Measurements from ENCODE around the gene A2ML1.
"Not testable (repeated sequence)": the region's sequence is repeated elsewhere in the genome, so short reads cannot be mapped to it uniquely, and the experiment has no call there.

Gene A2ML1

DNA sequence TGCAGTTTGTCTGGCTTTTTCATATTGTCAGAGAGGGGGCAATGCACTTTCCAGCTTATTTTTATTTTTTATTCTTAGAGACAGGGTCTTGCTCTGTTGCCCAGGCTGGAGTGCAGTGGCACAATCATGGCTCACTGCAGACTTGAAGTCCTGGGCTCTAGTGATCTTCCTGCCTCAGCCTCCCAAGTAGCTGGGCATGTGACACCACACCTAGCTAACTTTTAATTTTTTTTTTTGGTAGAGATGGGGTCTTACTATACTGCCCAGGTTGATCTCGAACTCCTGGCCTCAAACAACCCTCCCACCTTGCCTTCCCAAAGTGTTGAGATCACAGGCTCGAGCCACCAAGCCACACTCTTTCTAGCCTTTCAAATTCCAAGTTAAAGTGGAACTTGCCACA lies 3.9 kb upstream of the A2ML1 start:
- DNase-seq, result no peak

DNA sequence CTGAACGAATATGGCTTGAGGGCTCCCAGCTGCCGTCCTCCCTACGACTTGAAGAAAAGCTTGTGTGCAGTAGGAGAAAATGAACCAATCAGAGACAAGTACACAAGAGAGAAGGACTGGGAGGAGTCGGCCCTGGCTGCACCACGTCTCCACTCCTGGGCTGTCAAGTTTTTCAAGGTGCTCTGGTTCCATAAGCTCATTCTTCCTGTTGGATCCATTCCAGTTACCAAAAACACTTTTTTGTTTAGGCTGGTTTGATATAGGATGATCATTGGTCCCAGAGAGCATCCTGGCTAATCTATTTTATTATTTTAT lies 2.8 kb upstream of the A2ML1 start:
- DNase-seq, result no peak

DNA sequence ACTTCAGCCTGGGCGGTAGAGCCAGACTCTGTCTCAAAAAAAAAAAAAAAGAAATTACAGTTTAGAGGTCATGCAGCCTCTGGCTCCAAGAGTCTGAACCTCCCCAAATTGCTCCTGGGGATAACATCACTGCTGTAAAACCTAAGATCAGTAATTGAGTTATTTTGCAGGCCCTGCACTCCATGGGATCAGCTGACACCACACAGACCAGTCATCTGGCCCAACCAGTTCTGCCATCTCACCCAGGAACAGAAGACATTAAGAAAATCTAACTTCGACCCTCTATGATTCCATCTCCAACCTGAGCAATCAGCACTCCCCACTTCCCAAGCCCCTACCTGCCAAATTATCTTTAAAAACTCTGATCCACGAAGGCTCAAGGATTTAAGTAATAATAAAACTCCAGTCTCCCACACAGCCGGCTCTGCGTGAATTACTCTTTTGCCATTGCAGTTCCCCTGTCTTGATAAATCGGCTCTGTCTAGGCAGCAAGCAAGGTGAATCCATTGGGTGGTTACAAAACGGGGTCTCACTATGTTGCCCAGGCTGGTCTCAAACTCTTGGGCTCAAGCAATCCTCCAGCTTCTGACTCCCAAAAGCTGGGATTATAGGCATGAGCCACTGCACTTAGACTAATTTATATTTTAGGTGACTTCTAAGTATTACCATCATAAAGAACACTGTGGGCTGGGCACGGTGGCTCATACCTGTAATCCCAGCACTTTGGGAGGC lies 1.6 kb upstream of the A2ML1 start:
- not testable (repeated sequence) for DNase-seq

DNA sequence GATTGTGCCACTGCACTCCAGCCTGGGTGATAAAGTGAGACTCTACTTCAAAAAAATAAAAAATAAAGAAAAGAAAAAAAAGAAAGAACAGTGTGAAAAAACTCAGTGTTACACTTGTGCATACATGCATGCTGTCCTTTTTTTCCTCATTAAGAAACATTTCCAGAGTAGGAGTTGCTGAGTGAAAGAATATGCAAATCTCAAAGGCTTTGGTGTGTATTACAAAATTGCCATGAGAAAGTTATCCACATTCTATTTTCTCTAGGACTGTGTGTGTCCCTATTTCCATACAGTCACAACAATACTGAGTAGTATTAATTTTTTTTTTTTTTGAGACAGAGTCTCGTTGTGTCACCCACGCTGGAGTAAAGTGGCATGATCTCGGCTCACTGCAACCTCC lies 830 bp upstream of the A2ML1 start:
- no peak for DNase-seq

DNA sequence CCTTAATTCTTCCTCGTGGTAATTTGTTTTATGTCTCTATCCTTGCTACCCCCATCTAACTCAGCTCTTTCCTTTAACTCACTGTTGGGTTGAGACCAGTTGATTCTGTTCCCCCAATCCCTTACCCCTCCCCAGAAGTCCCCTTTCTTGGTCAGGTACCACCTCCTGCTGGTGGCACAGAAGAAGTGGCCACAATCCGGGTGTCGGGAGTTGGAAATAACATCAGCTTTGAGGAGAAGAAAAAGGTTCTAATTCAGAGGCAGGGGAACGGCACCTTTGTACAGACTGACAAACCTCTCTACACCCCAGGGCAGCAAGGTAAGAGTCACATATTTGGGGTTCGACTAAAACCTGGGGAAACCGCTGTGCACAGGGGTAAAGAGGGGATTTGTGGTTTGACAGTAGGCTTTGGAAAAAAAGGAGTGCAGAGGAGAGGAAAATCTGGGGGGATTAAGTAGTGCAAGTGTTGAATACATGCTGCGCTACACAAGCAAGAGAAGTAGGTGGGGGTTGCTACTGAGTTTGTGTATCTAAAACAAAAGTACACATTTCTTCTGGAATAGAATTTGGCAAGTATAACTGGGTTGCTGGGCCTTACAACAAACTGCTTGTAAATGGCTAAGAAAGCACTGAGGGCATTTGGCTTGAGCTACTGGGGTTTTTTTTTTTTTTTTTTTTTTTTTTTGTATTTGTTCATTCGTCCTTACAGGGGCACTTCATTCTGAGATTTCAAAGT lies 1.3 kb downstream of the A2ML1 start:
- no peak for DNase-seq

DNA sequence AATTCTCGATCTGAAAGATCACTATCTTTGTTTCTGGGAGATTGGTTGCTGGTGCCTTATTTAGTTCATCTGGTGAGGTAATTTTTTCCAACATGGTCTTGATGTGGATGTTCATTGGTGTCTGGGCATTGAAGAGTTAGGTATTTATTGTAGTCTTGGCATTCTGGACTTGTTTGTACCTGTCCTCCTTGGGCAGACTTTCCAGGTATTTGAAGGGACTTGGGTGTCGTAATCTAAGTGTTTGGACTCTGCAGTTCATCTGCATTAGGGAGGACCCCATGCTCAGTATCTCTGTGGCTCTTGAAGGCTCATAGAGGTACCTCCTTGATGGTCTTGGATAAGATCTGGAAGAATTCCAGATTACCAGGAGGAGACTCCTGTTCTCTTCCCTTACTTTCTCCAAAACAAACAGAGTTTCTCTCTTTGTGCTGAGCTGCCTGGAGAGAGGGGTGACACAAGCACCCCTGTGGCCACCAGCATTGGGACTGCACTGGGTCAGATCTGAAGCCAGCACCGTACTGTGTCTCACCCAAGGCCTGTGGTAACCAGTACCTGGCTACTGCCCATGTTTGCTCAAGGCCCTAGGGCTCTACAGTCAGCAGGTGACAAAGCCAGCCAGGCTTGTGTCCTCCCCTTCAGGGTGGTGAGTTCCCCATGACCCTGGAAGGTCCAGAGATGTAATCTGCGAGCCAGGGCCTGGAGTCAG lies 5.3 kb downstream of the A2ML1 start:
- DNase-seq, result no peak

DNA sequence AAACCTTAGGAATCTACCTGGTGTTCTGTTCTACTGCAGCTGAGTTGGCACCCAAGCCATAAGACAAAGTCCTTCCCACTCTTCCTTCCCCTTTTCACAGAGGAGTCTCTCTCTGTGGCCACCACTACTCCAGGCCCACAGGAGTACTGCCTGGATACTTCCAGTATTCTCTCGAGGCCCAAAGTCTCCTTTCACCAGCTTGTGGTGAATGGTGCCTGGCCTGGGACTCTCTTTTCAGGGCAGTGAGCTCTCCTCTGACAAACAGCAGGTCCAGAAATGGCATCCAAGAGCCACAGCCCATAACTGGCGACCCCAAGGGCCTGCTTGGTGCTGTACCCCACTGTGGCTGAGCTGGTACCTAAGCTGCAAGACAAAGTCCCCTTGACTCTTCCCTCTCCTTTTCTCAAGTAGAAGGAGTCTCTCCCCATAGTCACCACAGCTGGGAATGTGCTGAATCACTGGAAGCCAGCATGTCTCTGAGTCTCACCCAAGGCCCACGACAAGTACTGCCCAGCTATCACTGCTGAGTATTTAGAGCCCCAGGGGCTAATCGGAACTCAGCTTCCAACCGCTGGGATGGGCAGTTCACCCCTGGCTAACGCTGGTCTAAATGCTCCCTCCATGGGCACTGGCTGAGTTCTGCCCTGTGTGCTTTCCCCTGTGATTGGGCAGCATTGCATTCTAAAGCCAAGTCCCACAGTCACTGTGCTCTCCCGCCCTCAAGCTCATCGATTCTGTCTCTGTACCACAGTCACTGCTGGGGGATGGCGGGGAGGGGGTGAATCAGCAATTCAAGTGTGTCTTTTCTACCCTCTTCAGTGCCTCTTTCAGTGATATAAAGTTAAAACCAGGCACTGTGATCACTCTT lies 6.1 kb downstream of the A2ML1 start:
- DNase-seq, result no peak

DNA sequence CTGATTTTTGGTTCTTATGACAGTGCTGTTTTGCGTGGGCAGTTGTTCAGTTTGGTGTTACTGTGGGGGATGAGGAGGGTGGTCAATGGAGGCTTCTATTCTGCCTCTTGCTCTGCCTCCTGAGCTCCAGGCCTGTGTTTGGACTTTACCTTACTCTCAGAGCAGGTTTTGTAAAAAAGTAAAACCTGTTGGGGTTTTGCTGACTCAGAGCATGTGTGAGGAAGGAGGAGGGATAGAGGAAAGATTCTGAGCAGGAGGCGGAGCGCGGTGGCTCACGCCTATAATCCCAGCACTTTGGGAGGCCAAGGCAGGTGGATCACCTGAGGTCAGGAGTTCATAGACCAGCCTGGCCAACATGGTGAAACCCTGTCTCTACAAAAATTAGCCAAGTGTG lies 6.7 kb downstream of the A2ML1 start:
- no peak for DNase-seq

DNA sequence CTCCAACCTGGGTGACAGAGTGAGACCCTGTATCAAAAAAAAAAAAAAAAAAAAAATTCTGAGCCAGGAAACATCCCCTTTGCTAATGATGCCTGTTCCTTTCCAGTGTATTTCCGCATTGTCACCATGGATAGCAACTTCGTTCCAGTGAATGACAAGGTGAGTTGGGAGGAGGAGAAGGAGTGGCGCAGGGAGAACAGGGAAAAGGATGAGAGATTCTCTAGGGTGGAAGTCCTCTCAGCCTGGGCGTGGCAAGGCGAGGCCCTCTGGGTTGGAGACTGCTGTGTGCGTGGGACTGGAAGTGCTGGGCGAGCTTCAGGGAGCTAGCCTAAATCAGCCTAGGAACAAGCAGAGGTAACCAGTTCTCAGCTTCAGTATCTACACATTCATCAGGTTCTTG lies 7.2 kb downstream of the A2ML1 start:
- DNase-seq, result no peak

DNA sequence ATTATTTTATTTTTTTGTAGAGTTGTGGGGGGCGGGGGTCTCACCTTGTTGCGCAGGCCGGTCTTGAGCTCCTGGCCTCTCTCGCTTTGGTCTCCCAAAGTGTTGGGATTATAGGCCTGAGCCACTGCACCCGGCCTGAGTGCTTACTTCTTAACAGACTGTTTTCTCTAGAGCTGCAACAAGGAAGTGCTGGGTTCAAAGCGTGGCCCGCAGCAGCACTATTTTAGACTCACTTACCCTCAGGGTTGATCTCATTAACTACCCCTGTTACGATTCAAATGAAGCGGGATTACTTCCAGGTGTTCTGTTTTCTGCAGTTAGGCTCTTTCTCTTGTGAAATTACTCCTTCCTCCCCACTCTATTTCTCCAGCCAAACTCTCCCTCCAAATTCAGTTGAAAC lies 8.7 kb downstream of the A2ML1 start:
- no peak for DNase-seq

DNA sequence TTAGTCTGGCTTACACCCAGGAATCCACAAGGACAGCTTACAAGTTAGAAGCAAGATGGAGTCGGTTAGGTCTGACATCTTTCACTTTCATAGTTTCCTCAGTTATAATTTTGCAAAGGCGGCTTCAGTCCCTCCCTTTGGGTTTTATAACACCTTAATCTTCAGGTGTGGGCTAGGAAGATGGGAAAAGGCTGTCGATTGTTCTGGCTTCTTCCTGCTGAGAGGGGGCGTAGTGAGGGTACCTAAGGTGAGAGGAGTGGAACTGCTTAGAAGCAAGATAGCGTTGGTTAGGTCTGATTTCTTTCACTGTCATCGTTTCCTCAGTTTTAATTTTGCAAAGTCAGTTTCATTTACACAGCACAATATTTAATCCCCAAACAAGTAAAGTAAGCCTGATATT lies 10.1 kb downstream of the A2ML1 start:
- no peak for DNase-seq

DNA sequence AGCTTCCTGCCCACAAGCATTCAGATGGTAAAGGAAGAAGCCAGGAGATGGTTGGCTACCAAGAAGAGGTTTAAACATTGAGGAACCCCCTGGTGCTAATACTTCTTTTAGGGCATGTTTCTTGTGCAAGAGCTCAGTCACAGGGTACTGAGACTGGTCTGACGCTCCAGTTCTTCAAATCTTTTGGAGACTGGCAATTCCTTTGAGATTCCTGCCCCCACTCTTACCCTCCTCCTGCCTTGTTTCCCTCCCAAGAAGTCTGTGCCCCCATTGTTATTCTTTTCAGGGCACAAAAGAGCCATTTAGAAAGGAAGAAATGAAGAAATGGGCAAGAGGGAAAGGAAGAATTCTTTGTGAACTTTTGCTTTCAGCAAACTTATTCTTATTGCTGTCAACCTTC lies 11.8 kb downstream of the A2ML1 start:
- no peak for DNase-seq

DNA sequence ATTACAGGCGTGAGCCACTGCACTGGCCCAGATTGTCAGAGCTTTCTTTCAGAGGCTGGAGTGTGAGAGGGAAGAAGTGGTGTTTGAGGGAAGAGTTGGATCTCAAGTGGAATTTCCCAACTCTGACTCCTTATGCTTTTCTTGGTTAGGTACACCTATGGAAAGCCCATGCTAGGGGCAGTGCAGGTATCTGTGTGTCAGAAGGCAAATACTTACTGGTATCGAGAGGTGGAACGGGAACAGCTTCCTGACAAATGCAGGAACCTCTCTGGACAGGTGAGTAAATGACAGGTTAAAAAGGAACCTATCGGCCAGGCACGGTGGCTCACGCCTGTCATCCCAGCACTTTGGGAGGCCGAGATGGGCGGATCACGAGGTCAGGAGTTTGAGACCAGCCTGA lies 14.9 kb downstream of the A2ML1 start:
- DNase-seq, result no peak

DNA sequence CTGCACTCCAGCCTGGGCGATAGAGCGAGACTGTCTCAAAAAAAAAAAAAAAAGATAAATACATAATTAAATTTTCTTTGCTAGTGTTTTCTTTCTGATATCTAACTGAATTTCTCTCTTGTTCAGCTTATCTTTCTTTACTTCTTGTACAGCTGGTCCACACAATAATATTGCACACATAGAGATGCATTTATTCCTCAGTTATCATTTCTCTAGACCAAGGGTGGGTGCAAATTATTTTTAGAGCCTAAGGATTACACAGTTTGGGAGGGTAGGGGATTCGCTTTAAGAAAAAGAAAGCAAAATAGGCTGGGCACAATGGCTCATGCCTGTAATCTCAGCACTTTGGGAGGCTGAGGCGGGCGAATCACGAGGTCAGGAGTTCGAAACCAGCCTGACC lies 17.9 kb downstream of the A2ML1 start:
- DNase-seq, result no peak

DNA sequence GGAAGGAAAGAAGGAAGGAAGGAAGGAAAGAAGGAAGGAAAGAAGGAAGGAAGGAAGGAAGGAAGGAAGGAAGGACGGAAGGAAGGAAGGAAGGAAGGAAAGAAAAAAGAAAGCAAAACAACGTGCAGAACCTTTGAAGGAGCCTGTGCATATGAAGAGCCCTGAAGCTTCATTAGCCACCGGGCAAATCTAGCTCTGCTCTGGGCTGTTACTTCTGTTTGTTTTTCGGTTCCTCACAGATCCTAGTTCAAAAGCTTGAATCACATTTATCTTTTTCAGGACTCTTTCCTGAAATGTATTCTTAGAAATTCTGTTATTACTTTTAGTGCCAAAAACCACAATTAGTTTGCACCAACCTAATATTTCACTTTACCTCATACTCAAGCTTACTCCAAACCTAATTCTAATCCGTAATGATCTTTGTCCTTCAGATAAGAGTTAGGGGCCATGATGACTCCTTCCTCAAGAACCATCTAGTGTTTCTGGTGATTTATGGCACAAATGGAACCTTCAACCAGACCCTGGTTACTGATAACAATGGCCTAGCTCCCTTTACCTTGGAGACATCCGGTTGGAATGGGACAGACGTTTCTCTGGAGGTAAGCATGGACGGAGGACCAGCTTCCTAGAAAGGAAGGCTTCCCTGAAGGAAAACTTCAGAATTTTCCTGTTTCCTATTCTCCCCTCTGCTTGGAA lies 18.7 kb downstream of the A2ML1 start:
- no peak for DNase-seq

DNA sequence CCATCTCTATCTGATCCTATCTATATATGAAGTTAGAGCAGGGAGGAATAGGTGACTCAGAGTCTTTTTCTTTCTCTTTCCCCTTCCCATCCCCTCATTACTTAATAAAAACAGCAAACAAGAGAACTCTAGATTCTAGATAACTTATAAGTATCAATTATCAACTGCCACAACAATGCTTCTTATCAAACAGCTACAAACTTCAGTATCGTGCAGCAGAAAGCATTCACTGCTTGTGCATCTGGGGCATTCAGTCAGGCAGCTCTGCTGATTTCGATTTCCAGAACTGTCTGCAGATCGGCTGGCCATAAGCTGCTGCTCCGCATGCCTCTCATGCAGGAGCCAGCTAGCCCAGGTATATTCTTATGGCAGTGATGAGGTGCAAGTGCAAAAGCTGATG lies 19.4 kb downstream of the A2ML1 start:
- no peak for DNase-seq

DNA sequence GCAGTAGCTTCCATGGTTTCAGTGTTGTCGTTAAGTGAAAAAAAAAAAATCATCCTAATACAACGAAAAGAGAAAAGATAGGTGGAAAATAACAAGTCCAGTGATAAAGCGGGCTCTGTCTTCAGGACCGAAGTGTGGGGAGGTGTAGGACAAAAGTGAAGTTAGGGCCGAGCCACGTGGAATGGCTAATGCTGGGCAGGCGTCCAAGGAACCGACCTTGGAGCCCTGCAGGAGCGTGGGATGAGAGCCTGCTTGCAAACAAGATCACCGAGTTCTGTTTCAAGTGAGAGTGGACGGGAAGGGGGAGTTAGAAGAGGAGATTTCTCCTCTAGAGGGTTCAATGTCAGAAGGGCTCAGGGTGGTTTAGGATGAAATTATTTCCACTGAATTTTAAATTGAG lies 22.2 kb downstream of the A2ML1 start:
- DNase-seq, result no peak

DNA sequence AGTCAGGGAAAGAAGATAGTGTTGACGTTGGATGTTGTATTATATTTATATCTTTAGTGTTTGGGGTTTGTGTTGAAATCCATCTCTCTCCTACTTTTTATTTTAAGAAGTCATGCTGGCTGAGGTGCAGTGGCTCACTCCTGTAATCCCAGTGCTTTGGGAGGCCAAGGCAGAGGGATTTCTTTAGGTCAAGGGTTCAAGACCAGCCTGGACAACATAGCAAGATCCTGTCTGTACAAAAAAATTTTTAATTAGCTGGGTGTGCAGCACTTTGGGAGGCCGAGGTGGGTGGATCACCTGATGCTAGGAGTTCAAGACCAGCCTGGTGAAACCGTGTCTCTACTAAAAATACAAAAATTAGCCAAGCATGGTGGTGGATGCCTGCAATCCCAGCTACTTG lies 23.9 kb downstream of the A2ML1 start:
- DNase-seq, result no peak

DNA sequence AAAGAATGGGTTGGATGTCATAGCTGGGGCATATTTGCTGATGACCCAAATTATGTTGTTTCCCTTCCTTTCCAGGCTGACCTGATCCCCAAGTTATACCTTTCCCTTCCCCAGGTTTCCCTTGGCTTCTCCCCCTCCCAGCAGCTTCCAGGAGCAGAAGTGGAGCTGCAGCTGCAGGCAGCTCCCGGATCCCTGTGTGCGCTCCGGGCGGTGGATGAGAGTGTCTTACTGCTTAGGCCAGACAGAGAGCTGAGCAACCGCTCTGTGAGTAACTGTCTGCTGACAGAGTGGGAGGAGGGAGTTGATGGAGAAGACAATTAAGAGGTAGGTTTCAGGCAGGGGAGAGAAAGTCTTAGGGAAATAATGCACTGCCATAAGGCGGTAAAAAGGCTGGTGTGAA lies 25.0 kb downstream of the A2ML1 start:
- no peak for DNase-seq

DNA sequence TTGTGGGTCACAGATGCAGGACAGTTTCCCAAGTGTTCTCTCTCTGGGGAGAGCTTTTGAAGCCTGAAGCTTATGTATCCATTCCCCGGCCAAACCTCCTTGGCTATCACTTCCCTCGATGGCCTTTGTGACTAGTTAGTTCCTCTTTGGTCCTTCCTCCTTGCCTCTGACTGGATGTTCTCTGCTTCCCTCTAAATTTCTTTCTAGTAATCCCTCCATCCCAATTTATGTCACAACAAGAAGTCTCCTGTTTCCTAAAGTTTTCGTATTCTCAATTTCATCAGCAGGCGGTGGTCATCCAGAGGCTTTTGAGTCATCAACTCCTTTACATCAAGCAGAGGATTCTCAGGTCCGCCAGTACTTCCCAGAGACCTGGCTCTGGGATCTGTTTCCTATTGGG lies 27.5 kb downstream of the A2ML1 start:
- no peak for DNase-seq

DNA sequence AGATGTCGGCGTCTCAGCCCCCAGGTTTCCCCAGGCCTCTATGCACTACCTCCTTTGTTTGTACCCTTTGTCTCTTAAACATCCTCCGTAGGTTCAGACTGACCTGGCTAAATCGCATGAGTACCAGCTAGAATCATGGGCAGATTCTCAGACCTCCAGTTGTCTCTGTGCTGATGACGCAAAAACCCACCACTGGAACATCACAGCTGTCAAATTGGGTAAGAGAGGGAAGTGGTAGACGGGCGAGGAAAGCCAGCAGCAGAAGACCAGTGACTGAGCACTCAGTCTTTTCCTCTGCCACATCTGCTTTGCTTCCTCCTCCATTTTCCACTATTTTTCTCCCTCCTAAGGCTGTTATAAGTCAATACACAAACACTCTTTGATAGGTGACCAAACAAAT lies 29.7 kb downstream of the A2ML1 start:
- DNase-seq, result no peak

DNA sequence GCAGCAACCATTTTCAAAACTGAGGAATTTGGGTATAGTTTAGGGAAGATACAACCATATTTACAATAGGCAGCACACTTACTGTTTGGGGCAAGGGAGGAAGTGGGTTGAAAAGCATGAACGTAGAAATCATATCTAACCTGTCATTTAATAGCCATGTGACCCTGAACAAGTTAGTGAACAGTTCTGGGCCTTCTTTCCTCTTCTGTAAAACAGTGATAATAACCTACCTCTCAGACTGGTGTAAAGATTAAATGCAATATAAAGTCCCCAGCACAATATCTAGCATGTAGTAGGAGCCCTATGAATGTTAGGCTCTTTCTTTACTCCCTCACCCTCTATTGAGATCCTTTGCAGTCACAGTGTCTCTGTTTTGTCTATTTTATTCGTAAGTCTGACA lies 33.5 kb downstream of the A2ML1 start:
- DNase-seq, result no peak

DNA sequence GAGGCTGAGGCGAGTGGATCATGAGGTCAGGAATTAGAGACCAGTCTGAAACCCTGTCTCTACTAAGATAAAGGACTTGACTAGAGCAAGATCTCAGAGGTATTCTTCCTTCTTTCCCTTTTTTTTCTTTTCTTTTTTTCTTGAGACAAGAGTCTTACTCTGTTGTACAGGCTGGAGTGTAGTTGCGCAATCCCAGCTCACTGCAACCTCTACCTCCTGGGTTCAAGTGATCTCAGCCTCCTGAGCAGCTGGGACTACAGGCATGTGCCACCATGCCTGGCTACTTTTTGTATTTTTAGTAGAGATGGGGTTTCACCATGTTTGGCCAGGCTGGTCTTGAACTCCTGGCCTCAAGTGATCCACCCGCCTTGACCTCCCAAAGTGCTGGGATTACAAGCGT lies 37.0 kb downstream of the A2ML1 start:
- DNase-seq, result not testable (repeated sequence)
